Measurements from ENCODE around the gene EFNA3.
"Not testable (repeated sequence)": the region's sequence is repeated elsewhere in the genome, so short reads cannot be mapped to it uniquely, and the experiment has no call there.

EFNA3 gene

GRCh38 chr1:155110826-155111225 is 32.2 kb downstream of the EFNA3 start:
- no peak for DNase-seq (ENCODE audit: low spot score)

GRCh38 chr1:155113450-155113980 is 34.9 kb downstream of the EFNA3 start:
- no peak for DNase-seq (ENCODE audit: low spot score)

GRCh38 chr1:155116113-155116764 is 37.6 kb downstream of the EFNA3 start:
- no peak for DNase-seq (ENCODE audit: low spot score)

- no peak for DNase-seq (ENCODE audit: low spot score)
These were observed 39.0 kb downstream of the EFNA3 start for GRCh38 chr1:155117610-155118009.

- DNase-seq (ENCODE audit: low spot score): not testable (repeated sequence)
These were observed 39.5 kb downstream of the EFNA3 start for GRCh38 chr1:155118090-155118489.

GRCh38 chr1:155120253-155120652 is 41.6 kb downstream of the EFNA3 start:
- no peak for DNase-seq (ENCODE audit: low spot score)

- DNase-seq (ENCODE audit: low spot score): no peak
These were observed 42.6 kb downstream of the EFNA3 start for GRCh38 chr1:155121249-155121648.

GRCh38 chr1:155122308-155122707 is 43.7 kb downstream of the EFNA3 start:
- no peak for DNase-seq (ENCODE audit: low spot score)

- no peak for DNase-seq (ENCODE audit: low spot score)
These were observed 45.2 kb downstream of the EFNA3 start for GRCh38 chr1:155123801-155124200.

GRCh38 chr1:155124503-155125463 is 46.1 kb downstream of the EFNA3 start:
- DNase-seq (ENCODE audit: low spot score): no peak

GRCh38 chr1:155125511-155125945 is 46.9 kb downstream of the EFNA3 start:
- DNase-seq (ENCODE audit: low spot score): no peak

- DNase-seq (ENCODE audit: low spot score): no peak
These were observed 47.4 kb downstream of the EFNA3 start for GRCh38 chr1:155125946-155126555.

- peak; percentile 43 for DNase-seq (ENCODE audit: low spot score)
These were observed 48.0 kb downstream of the EFNA3 start for GRCh38 chr1:155126556-155127104.

GRCh38 chr1:155127105-155127966 is 48.7 kb downstream of the EFNA3 start, which contains the start of gene EFNA1:
EFNA1 (plus strand) TSS chr1:155127876; CDS start chr1:155127978, 102 bp downstream.
- DNase-seq (ENCODE audit: low spot score): peak; percentile 27

- DNase-seq (ENCODE audit: low spot score): no peak
These were observed 49.5 kb downstream of the EFNA3 start for GRCh38 chr1:155127967-155128754.

GRCh38 chr1:155128755-155129473 is 50.3 kb downstream of the EFNA3 start:
- no peak for DNase-seq (ENCODE audit: low spot score)

- no peak for DNase-seq (ENCODE audit: low spot score)
These were observed 51.8 kb downstream of the EFNA3 start for GRCh38 chr1:155130272-155131006.

- no peak for DNase-seq (ENCODE audit: low spot score)
These were observed 52.6 kb downstream of the EFNA3 start for GRCh38 chr1:155131285-155131684.

- no peak for DNase-seq (ENCODE audit: low spot score)
These were observed 53.2 kb downstream of the EFNA3 start for GRCh38 chr1:155131856-155132255.
